ENCODE data around the gene NIPAL4. TPM values are rescaled to one million over a fixed set of nuclear protein-coding genes. Genes with fewer than 3 reads are reported as not detected.
A peak's percentile ranks its signal among the peaks of the same experiment; 100 is the strongest.

NIPAL4 gene
- total RNA-seq, 2 experiments from 2014 or later = 3.5 to 3.7 TPM

- H3K9me3 Mint-ChIP-seq (ENCODE audit: low read depth) = no peaks in the 10 kb centered on the region
- H3K27ac Mint-ChIP-seq = no peak overlapping the region
- no peak for ATAC-seq
- H3K36me3 Mint-ChIP-seq (ENCODE audit: low read depth) = peaks cover 21% of the 10 kb centered on the region
- H3K27me3 Mint-ChIP-seq = no peaks in the 10 kb centered on the region
- ChIA-PET CTCF (interaction anchor here (0.6 kb wide), 1 partner anchor 211 kb away, joined by 3 read pairs; no protein-coding TSS in a partner anchor), POLR2A (no interaction called here)
- DNase-seq = no peak
- H3K4me1 Mint-ChIP-seq = peaks cover 11% of the 10 kb centered on the region
- intact Hi-C loops (cut with DNase I, micrococcal nuclease) = no loop called here
- H3K4me3 Mint-ChIP-seq = no peak overlapping the region
Measured at GRCh38 chr5:157505496-157505895, 45.5 kb downstream of the NIPAL4 start.

- Mint-ChIP-seq H3K27me3 (no peaks in the 10 kb centered on the region), H3K36me3 (ENCODE audit: low read depth) (peaks cover 19% of the 10 kb centered on the region), H3K4me3 (no peak overlapping the region), H3K9me3 (ENCODE audit: low read depth) (no peaks in the 10 kb centered on the region), H3K4me1 (peaks cover 11% of the 10 kb centered on the region), H3K27ac (no peak overlapping the region)
- DNase-seq (no peak), ATAC-seq (no peak)
- POLR2A ChIA-PET = no interaction called here
- intact Hi-C loops (cut with DNase I, micrococcal nuclease) = no loop called here
- CTCF ChIA-PET = interaction anchor here (0.5 to 1.3 kb wide), 5 partner anchors 105 to 1789 kb away, joined by 3 to 4 read pairs (median 3); no protein-coding TSS in a partner anchor
Measured at GRCh38 chr5:157506066-157506590, 46.1 kb downstream of the NIPAL4 start.

- Mint-ChIP-seq H3K27me3 (no peaks in the 10 kb centered on the region), H3K4me3 (no peak overlapping the region), H3K4me1 (peaks cover 12% of the 10 kb centered on the region), H3K36me3 (ENCODE audit: low read depth) (peaks cover 21% of the 10 kb centered on the region), H3K27ac (no peak overlapping the region), H3K9me3 (ENCODE audit: low read depth) (no peaks in the 10 kb centered on the region)
- ChIA-PET CTCF (interaction anchor here (0.7 to 1.3 kb wide), 2 partner anchors 106 to 144 kb away, joined by 3 to 4 read pairs; no protein-coding TSS in a partner anchor), POLR2A (no interaction called here)
- intact Hi-C loops (cut with DNase I, micrococcal nuclease) = no loop called here
- ATAC-seq (no peak), DNase-seq (no peak)
Measured at GRCh38 chr5:157506981-157507780, 47.2 kb downstream of the NIPAL4 start.

- intact Hi-C loops (cut with DNase I, micrococcal nuclease) = no loop called here
- no peaks in the 10 kb centered on the region for H3K9me3 Mint-ChIP-seq (ENCODE audit: low read depth)
- CTCF ChIA-PET = interaction anchor here (1.2 to 1.3 kb wide), 2 partner anchors 126 to 210 kb away, joined by 3 read pairs; no protein-coding TSS in a partner anchor
- H3K4me3 Mint-ChIP-seq = no peak overlapping the region
- no peaks in the 10 kb centered on the region for H3K27me3 Mint-ChIP-seq
- ATAC-seq (no peak), DNase-seq (no peak)
- POLR2A ChIA-PET = no interaction called here
- H3K4me1 Mint-ChIP-seq = peaks cover 12% of the 10 kb centered on the region
- no peak overlapping the region for H3K27ac Mint-ChIP-seq
- peaks cover 18% of the 10 kb centered on the region for H3K36me3 Mint-ChIP-seq (ENCODE audit: low read depth)
Measured at GRCh38 chr5:157509093-157509492, 49.1 kb downstream of the NIPAL4 start.

GRCh38 chr5:157509587-157509986 lies 49.6 kb downstream of the NIPAL4 start:
- H3K4me3 Mint-ChIP-seq = no peak overlapping the region
- ChIA-PET POLR2A (no interaction called here), CTCF (interaction anchor here (1.2 to 1.3 kb wide), 2 partner anchors 125 to 209 kb away, joined by 3 read pairs; no protein-coding TSS in a partner anchor)
- no peak overlapping the region for H3K27ac Mint-ChIP-seq
- no peaks in the 10 kb centered on the region for H3K9me3 Mint-ChIP-seq (ENCODE audit: low read depth)
- peak; percentile 16 for ATAC-seq
- intact Hi-C loops (cut with DNase I, micrococcal nuclease) = no loop called here
- H3K4me1 Mint-ChIP-seq = peaks cover 12% of the 10 kb centered on the region
- H3K36me3 Mint-ChIP-seq (ENCODE audit: low read depth) = peaks cover 18% of the 10 kb centered on the region
- no peak for DNase-seq
- no peaks in the 10 kb centered on the region for H3K27me3 Mint-ChIP-seq

GRCh38 chr5:157510682-157511081 lies 50.7 kb downstream of the NIPAL4 start:
- H3K27ac Mint-ChIP-seq = no peak overlapping the region
- H3K27me3 Mint-ChIP-seq = no peaks in the 10 kb centered on the region
- DNase-seq (no peak), ATAC-seq (no peak)
- peaks cover 12% of the 10 kb centered on the region for H3K4me1 Mint-ChIP-seq
- intact Hi-C loops (cut with DNase I, micrococcal nuclease) = no loop called here
- ChIA-PET CTCF (interaction anchor here (1.0 to 1.1 kb wide), 2 partner anchors 80 to 208 kb away, joined by 3 read pairs; no protein-coding TSS in a partner anchor), POLR2A (interaction anchor here (0.8 kb wide), 1 partner anchor 144 kb away, joined by 6 read pairs; no protein-coding TSS in a partner anchor)
- H3K36me3 Mint-ChIP-seq (ENCODE audit: low read depth) = peaks cover 14% of the 10 kb centered on the region
- H3K9me3 Mint-ChIP-seq (ENCODE audit: low read depth) = no peaks in the 10 kb centered on the region
- H3K4me3 Mint-ChIP-seq = no peak overlapping the region

GRCh38 chr5:157511651-157512644 lies 51.9 kb downstream of the NIPAL4 start:
- ATAC-seq (peak; percentile 64), DNase-seq (peak; percentile 72)
- Mint-ChIP-seq H3K4me1 (peaks cover 13% of the 10 kb centered on the region), H3K27ac (no peak overlapping the region), H3K4me3 (no peak overlapping the region), H3K9me3 (ENCODE audit: low read depth) (no peaks in the 10 kb centered on the region), H3K27me3 (no peaks in the 10 kb centered on the region), H3K36me3 (ENCODE audit: low read depth) (peaks cover 9% of the 10 kb centered on the region)
- ChIA-PET CTCF (interaction anchor here (0.6 to 1.5 kb wide), 3 partner anchors 47 to 206 kb away, joined by 3 to 4 read pairs (median 3); no protein-coding TSS in a partner anchor), POLR2A (interaction anchor here (0.8 kb wide), 1 partner anchor 143 kb away, joined by 6 read pairs; no protein-coding TSS in a partner anchor)
- intact Hi-C loops (cut with DNase I, micrococcal nuclease) = no loop called here

GRCh38 chr5:157513182-157513581 lies 53.2 kb downstream of the NIPAL4 start:
- ATAC-seq = no peak
- H3K4me3 Mint-ChIP-seq = no peak overlapping the region
- peaks cover 13% of the 10 kb centered on the region for H3K4me1 Mint-ChIP-seq
- peaks cover 15% of the 10 kb centered on the region for H3K36me3 Mint-ChIP-seq (ENCODE audit: low read depth)
- no peaks in the 10 kb centered on the region for H3K9me3 Mint-ChIP-seq (ENCODE audit: low read depth)
- no peak for DNase-seq
- H3K27ac Mint-ChIP-seq = no peak overlapping the region
- no peaks in the 10 kb centered on the region for H3K27me3 Mint-ChIP-seq
- POLR2A ChIA-PET = no interaction called here
- CTCF ChIA-PET = interaction anchor here (0.6 kb wide), 1 partner anchor 112 kb away, joined by 3 read pairs; no protein-coding TSS in a partner anchor
- intact Hi-C loops (cut with DNase I, micrococcal nuclease) = no loop called here

GRCh38 chr5:157514974-157515373 lies 55.0 kb downstream of the NIPAL4 start:
- intact Hi-C loops (cut with DNase I, micrococcal nuclease) = no loop called here
- Mint-ChIP-seq H3K4me3 (no peak overlapping the region), H3K4me1 (peaks cover 21% of the 10 kb centered on the region), H3K27ac (no peak overlapping the region), H3K9me3 (ENCODE audit: low read depth) (no peaks in the 10 kb centered on the region), H3K27me3 (no peaks in the 10 kb centered on the region), H3K36me3 (ENCODE audit: low read depth) (peaks cover 17% of the 10 kb centered on the region)
- ChIA-PET POLR2A (no interaction called here), CTCF (interaction anchor here (1.9 kb wide), 1 partner anchor 247 kb away, joined by 5 read pairs; no protein-coding TSS in a partner anchor)
- DNase-seq (no peak), ATAC-seq (no peak)

- Mint-ChIP-seq H3K36me3 (ENCODE audit: low read depth) (peaks cover 17% of the 10 kb centered on the region), H3K4me1 (peaks cover 26% of the 10 kb centered on the region), H3K4me3 (no peak overlapping the region), H3K9me3 (ENCODE audit: low read depth) (no peaks in the 10 kb centered on the region), H3K27ac (no peak overlapping the region), H3K27me3 (no peaks in the 10 kb centered on the region)
- intact Hi-C loops (cut with DNase I, micrococcal nuclease) = no loop called here
- DNase-seq (peak; percentile 59), ATAC-seq (peak; percentile 89)
- CTCF ChIA-PET = interaction anchor here (0.5 to 1.9 kb wide), 6 partner anchors 12 to 246 kb away, joined by 3 to 5 read pairs (median 3); no protein-coding TSS in a partner anchor
- POLR2A ChIA-PET = no interaction called here
Measured at GRCh38 chr5:157516006-157516405, 56.0 kb downstream of the NIPAL4 start.
